Caco-2 (cell line): ENCODE results near the gene FAM110A. TPM values are rescaled to one million over a fixed set of nuclear protein-coding genes. Genes with fewer than 3 reads are reported as not detected.

Experiments used
- BruUV-seq: library from RNA; stranded (reverse); fragments of 400-500 nt; replicated peaks from 2 replicates; lab custom pipeline; 2021; lab: Mats Ljungman, UMichigan
- CTCF ChIA-PET: fragments of 300-600 bp; sonication (Branson Sonifier 250); formaldehyde crosslinking; loops from one replicate; lab custom pipeline; 2022; ENCODE audit warnings: antibody characterized with exemption; lab: Charles Lee
- POLR2A ChIA-PET: fragments of 300-600 bp; sonication (Branson Sonifier 250); formaldehyde crosslinking; loops from one replicate; lab custom pipeline; 2022; ENCODE audit warnings: antibody characterized with exemption; lab: Charles Lee
- DNase-seq, 2 experiments: peaks; one replicate each; pipeline versions ENCODE4 v3.0.0 to v3.0.0-alpha.2; 2020 to 2022
- H3K27me3 ChIP-seq: replicated peaks from 2 replicates; pipeline ENCODE4 v1.6.0; 2011; ENCODE audit warnings: low read length; ENCODE audit not compliant: control insufficient read depth, insufficient read depth
- H3K36me3 ChIP-seq: 2 replicates; pipeline ENCODE4 v1.5.1; 2011; ENCODE audit warnings: low read length; ENCODE audit not compliant: control insufficient read depth, insufficient read depth
- H3K4me1 ChIP-seq: fragments of 250-450 bp; sonication (Bioruptor Pico); 2 replicates; pipeline ENCODE4 v1.5.1; 2020; ENCODE audit warnings: mild to moderate bottlenecking
- H3K4me3 ChIP-seq: 2 replicates; pipeline ENCODE4 v1.5.1; 2011; ENCODE audit warnings: low read depth, mild to moderate bottlenecking, control low read depth, low read length
- H3K9me3 ChIP-seq: fragments of 250-450 bp; sonication (Bioruptor Pico); 2 replicates; pipeline ENCODE4 v1.5.1; 2020; ENCODE audit warnings: mild to moderate bottlenecking, moderate library complexity
- H3K27ac Mint-ChIP-seq: one replicate; pipeline ENCODE4 v1.8.0; 2022; ENCODE audit warnings: mixed read lengths; ENCODE audit not compliant: unreplicated experiment
- H3K27me3 Mint-ChIP-seq: one replicate; pipeline ENCODE4 v1.8.0; 2022; ENCODE audit warnings: mixed read lengths; ENCODE audit not compliant: insufficient read depth, unreplicated experiment
- H3K36me3 Mint-ChIP-seq: one replicate; pipeline ENCODE4 v1.8.0; 2022; ENCODE audit warnings: mild to moderate bottlenecking, mixed read lengths; ENCODE audit not compliant: insufficient read depth, unreplicated experiment
- H3K4me1 Mint-ChIP-seq: one replicate; pipeline ENCODE4 v1.8.0; 2022; ENCODE audit warnings: low read depth, mixed read lengths; ENCODE audit not compliant: unreplicated experiment
- H3K4me3 Mint-ChIP-seq: one replicate; pipeline ENCODE4 v1.8.0; 2022; ENCODE audit warnings: mild to moderate bottlenecking, moderate library complexity, mixed read lengths; ENCODE audit not compliant: unreplicated experiment
- H3K9me3 Mint-ChIP-seq: one replicate; pipeline ENCODE4 v1.8.0; 2022; ENCODE audit warnings: mixed read lengths; ENCODE audit not compliant: unreplicated experiment
- intact Hi-C: fragments of 100-400 bp; cut with micrococcal nuclease; formaldehyde crosslinking; loops from one replicate; pipeline ENCODE4 v1.10.0; 2022; ENCODE audit not compliant: unreplicated experiment
- total RNA-seq: library from RNA; stranded (reverse); gene quantifications from 2 replicates; pipeline ENCODE4 v1.2.3, GENCODE V29; 2022
- TF ChIP-seq, protein P1 (sequence below), 2 experiments: fragments of 200-600 bp in 1 of 2; IDR thresholded peaks; 1 replicate in 1 of 2; 2 replicates in 1 of 2; pipeline versions ENCODE4 v1.5.1 to v1.8.0; 2011 to 2022; ENCODE audit warnings: antibody characterized with exemption in 1 of 2, control low read depth in 1 of 2, inconsistent platforms in 1 of 2, low read depth in 1 of 2, low read length in 1 of 2, mild to moderate bottlenecking in 1 of 2, moderate library complexity in 1 of 2; ENCODE audit not compliant: insufficient read depth in 1 of 2, severe bottlenecking in 1 of 2, unreplicated experiment in 1 of 2

The FAM110A gene
- total RNA-seq, 1 experiment from 2014 or later = 18.4 TPM

GRCh38 chr20:840858-841567, 7.5 kb downstream of the FAM110A start:
- BruUV-seq = no TSS peak
- peak; percentile 74 to 75 for DNase-seq
- intact Hi-C loops = loop anchor here (1.0 kb wide), 1 partner anchor 8 kb away; the partner anchor contains the start of gene FAM110A
- Mint-ChIP-seq H3K27ac (peak overlapping the region; percentile 12), H3K4me1 (peaks cover 14% of the 10 kb centered on the region), H3K9me3 (no peaks in the 10 kb centered on the region), H3K27me3 (no peaks in the 10 kb centered on the region), H3K36me3 (peaks cover 16% of the 10 kb centered on the region), H3K4me3 (peak overlapping the region; percentile 76)
- Histone ChIP-seq H3K4me1 (peaks cover 22% of the 10 kb centered on the region), H3K4me3 (peak overlapping the region; percentile 83), H3K36me3 (no peaks in the 10 kb centered on the region; the same call in 1 of the 2 replicates), H3K9me3 (no peaks in the 10 kb centered on the region), H3K27me3 (no peaks in the 10 kb centered on the region)
- CTCF ChIA-PET = interaction anchor here (0.6 kb wide), 1 partner anchor 268 kb away, joined by 4 read pairs; no protein-coding TSS in a partner anchor
- POLR2A ChIA-PET = no interaction called here
- TF ChIP-seq, protein P1, sequence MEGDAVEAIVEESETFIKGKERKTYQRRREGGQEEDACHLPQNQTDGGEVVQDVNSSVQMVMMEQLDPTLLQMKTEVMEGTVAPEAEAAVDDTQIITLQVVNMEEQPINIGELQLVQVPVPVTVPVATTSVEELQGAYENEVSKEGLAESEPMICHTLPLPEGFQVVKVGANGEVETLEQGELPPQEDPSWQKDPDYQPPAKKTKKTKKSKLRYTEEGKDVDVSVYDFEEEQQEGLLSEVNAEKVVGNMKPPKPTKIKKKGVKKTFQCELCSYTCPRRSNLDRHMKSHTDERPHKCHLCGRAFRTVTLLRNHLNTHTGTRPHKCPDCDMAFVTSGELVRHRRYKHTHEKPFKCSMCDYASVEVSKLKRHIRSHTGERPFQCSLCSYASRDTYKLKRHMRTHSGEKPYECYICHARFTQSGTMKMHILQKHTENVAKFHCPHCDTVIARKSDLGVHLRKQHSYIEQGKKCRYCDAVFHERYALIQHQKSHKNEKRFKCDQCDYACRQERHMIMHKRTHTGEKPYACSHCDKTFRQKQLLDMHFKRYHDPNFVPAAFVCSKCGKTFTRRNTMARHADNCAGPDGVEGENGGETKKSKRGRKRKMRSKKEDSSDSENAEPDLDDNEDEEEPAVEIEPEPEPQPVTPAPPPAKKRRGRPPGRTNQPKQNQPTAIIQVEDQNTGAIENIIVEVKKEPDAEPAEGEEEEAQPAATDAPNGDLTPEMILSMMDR (IDR thresholded peaks at IDR 0.05; ENCODE audit: insufficient read depth in 1 of 2, low read depth in 1 of 2, low read length in 1 of 2, severe bottlenecking in 1 of 2, unreplicated experiment in 1 of 2) = no peak

- Mint-ChIP-seq H3K4me1 (peaks cover 14% of the 10 kb centered on the region), H3K27ac (no peak overlapping the region), H3K9me3 (no peaks in the 10 kb centered on the region), H3K27me3 (no peaks in the 10 kb centered on the region), H3K4me3 (peak overlapping the region; percentile 76), H3K36me3 (peaks cover 17% of the 10 kb centered on the region)
- no peaks in the 10 kb centered on the region for H3K9me3 ChIP-seq
- no peaks in the 10 kb centered on the region; the same call in 1 of the 2 replicates for H3K36me3 ChIP-seq
- DNase-seq = peak; percentile 83 to 84
- ChIA-PET CTCF (interaction anchor here (0.6 kb wide), 1 partner anchor 267 kb away, joined by 4 read pairs; no protein-coding TSS in a partner anchor), POLR2A (no interaction called here)
- BruUV-seq = no TSS peak
- H3K4me1 ChIP-seq = peaks cover 19% of the 10 kb centered on the region
- H3K4me3 ChIP-seq = peak overlapping the region; percentile 83
- intact Hi-C loops = loop anchor here (1.0 kb wide), 1 partner anchor 9 kb away; the partner anchor contains the start of gene FAM110A
- TF ChIP-seq, protein P1 (IDR thresholded peaks at IDR 0.05; ENCODE audit: insufficient read depth in 1 of 2, low read depth in 1 of 2, low read length in 1 of 2, severe bottlenecking in 1 of 2, unreplicated experiment in 1 of 2) = no peak
- no peaks in the 10 kb centered on the region for H3K27me3 ChIP-seq
Measured at GRCh38 chr20:841568-842546, 8.3 kb downstream of the FAM110A start.

GRCh38 chr20:842547-842940, 9.0 kb downstream of the FAM110A start:
- Mint-ChIP-seq H3K36me3 (peaks cover 22% of the 10 kb centered on the region), H3K9me3 (no peaks in the 10 kb centered on the region), H3K4me1 (peaks cover 14% of the 10 kb centered on the region), H3K27ac (peak overlapping the region; percentile 13), H3K27me3 (no peaks in the 10 kb centered on the region), H3K4me3 (peak overlapping the region; percentile 76)
- BruUV-seq = no TSS peak
- CTCF ChIA-PET = no interaction called here
- DNase-seq = no peak
- Histone ChIP-seq H3K27me3 (no peaks in the 10 kb centered on the region), H3K4me3 (peak overlapping the region; percentile 83), H3K36me3 (no peaks in the 10 kb centered on the region; the same call in 1 of the 2 replicates), H3K9me3 (no peaks in the 10 kb centered on the region), H3K4me1 (peaks cover 19% of the 10 kb centered on the region)
- intact Hi-C loops = no loop called here
- TF ChIP-seq, protein P1 (IDR thresholded peaks at IDR 0.05; ENCODE audit: insufficient read depth in 1 of 2, low read depth in 1 of 2, low read length in 1 of 2, severe bottlenecking in 1 of 2, unreplicated experiment in 1 of 2) = no peak
- POLR2A ChIA-PET = no interaction called here
